Neuronal stem cell (in vitro differentiated cells): ENCODE results near the gene BROX. TPM values are rescaled to one million over a fixed set of nuclear protein-coding genes. Genes with fewer than 3 reads are reported as not detected.

Experiments
- DNase-seq: peaks from one replicate; pipeline ENCODE4 v3.0.0-alpha.2; 2013; ENCODE audit warnings: low spot score
- H2AFZ ChIP-seq: one replicate; pipeline ENCODE4 v1.6.1; 2013; ENCODE audit warnings: mild to moderate bottlenecking, low read length, inconsistent platforms
- H2AK5ac ChIP-seq: 2 replicates; pipeline ENCODE4 v1.6.1; 2013; ENCODE audit warnings: low read depth, mild to moderate bottlenecking, inconsistent platforms, low read length, moderate library complexity, mixed read lengths
- H2BK120ac ChIP-seq: 2 replicates; pipeline ENCODE4 v1.6.1; 2013; ENCODE audit warnings: low read depth, mild to moderate bottlenecking, inconsistent platforms, low read length, moderate library complexity, mixed read lengths
- H2BK12ac ChIP-seq: one replicate; pipeline ENCODE4 v1.6.1; 2013; ENCODE audit warnings: low read length, inconsistent platforms
- H2BK15ac ChIP-seq: 2 replicates; pipeline ENCODE4 v1.6.1; 2013; ENCODE audit warnings: mild to moderate bottlenecking, low read length, inconsistent platforms, mixed read lengths
- H2BK5ac ChIP-seq: one replicate; pipeline ENCODE4 v1.6.1; 2013; ENCODE audit warnings: inconsistent platforms, mild to moderate bottlenecking, low read length, moderate library complexity
- H3K14ac ChIP-seq: one replicate; pipeline ENCODE4 v1.6.1; 2013; ENCODE audit warnings: low read length, inconsistent platforms
- H3K18ac ChIP-seq: 2 replicates; pipeline ENCODE4 v1.6.1; 2013; ENCODE audit warnings: low read length, inconsistent platforms
- H3K23ac ChIP-seq: 2 replicates; pipeline ENCODE4 v1.6.1; 2013; ENCODE audit warnings: low read depth, mild to moderate bottlenecking, mixed read lengths, low read length, inconsistent platforms; ENCODE audit not compliant: poor library complexity
- H3K27ac ChIP-seq: replicated peaks from 3 replicates; pipeline ENCODE4 v1.5.1; 2013; ENCODE audit warnings: low read length, inconsistent platforms
- H3K27me3 ChIP-seq, 3 experiments: 2 replicates each; pipeline ENCODE4 v1.6.1; 2013; ENCODE audit warnings: low read length in 3 of 3, mild to moderate bottlenecking in 2 of 3, inconsistent platforms in 1 of 3, low read depth in 1 of 3, mixed read lengths in 1 of 3, moderate library complexity in 1 of 3; ENCODE audit not compliant: control insufficient read depth in 3 of 3, insufficient read depth in 3 of 3
- H3K36me3 ChIP-seq, 2 donors: replicated peaks in 1 of 2; 2 replicates each; pipeline ENCODE4 v1.6.1; 2013; ENCODE audit warnings: low read length in 2 of 2; ENCODE audit not compliant: control insufficient read depth in 2 of 2, insufficient read depth in 2 of 2
- H3K4ac ChIP-seq: 2 replicates; pipeline ENCODE4 v1.6.1; 2013; ENCODE audit warnings: inconsistent platforms, mild to moderate bottlenecking, low read length, moderate library complexity
- H3K4me1 ChIP-seq, 2 donors: 1 replicate in 1 of 2; 2 replicates in 1 of 2; pipeline ENCODE4 v1.6.1; 2013; ENCODE audit warnings: low read length in 2 of 2, low read depth in 1 of 2; ENCODE audit not compliant: control insufficient read depth in 2 of 2, insufficient read depth in 1 of 2
- H3K4me2 ChIP-seq: one replicate; pipeline ENCODE4 v1.6.1; 2013; ENCODE audit warnings: mild to moderate bottlenecking, low read length, inconsistent platforms; ENCODE audit not compliant: insufficient read depth, poor library complexity, severe bottlenecking
- H3K4me3 ChIP-seq, 2 donors: 2 replicates each; pipeline ENCODE4 v1.5.1; 2013; ENCODE audit warnings: low read length in 2 of 2, mild to moderate bottlenecking in 2 of 2, inconsistent platforms in 1 of 2, moderate library complexity in 1 of 2
- H3K79me1 ChIP-seq: one replicate; pipeline ENCODE4 v1.6.1; 2013; ENCODE audit warnings: low read depth, mild to moderate bottlenecking, inconsistent platforms, low read length, moderate library complexity
- H3K9ac ChIP-seq: one replicate; pipeline ENCODE4 v1.6.1; 2013; ENCODE audit warnings: mild to moderate bottlenecking, low read depth, low read length, inconsistent platforms; ENCODE audit not compliant: poor library complexity
- H3K9me3 ChIP-seq, 2 donors: replicated peaks in 1 of 2; 2 replicates each; pipeline versions ENCODE3 to v1.6.1; 2013; ENCODE audit warnings: low read length in 2 of 2, mild to moderate bottlenecking in 2 of 2, inconsistent platforms in 1 of 2, low read depth in 1 of 2, mixed read lengths in 1 of 2, moderate library complexity in 1 of 2; ENCODE audit not compliant: control insufficient read depth in 2 of 2, insufficient read depth in 1 of 2
- H4K8ac ChIP-seq: one replicate; pipeline ENCODE4 v1.6.1; 2013; ENCODE audit warnings: low read depth, mild to moderate bottlenecking, inconsistent platforms, low read length, moderate library complexity
- H4K91ac ChIP-seq: one replicate; pipeline ENCODE4 v1.6.1; 2013; ENCODE audit warnings: low read length, low read depth, mild to moderate bottlenecking, inconsistent platforms; ENCODE audit not compliant: poor library complexity
- WGBS, 2 donors: extraction: QIAGEN DNeasy Blood & Tissue Kit; methylation state at CpG; one replicate each; pipeline ENCODE4 v1.1.7; 2013; ENCODE audit warnings: missing lambda C conversion rate in 2 of 2, mixed read lengths in 1 of 2; ENCODE audit not compliant: insufficient read length in 2 of 2, insufficient replicate concordance in 1 of 2; ENCODE audit errors: extremely low coverage in 2 of 2; 5-methylcytosine and 5-hydroxymethylcytosine counted together
- polyA plus RNA-seq, 2 experiments: library from polyadenylated mRNA; stranded (reverse); fragments of 200-250 nt; gene quantifications; one replicate each; pipeline ENCODE4 v1.2.3, GENCODE V29; 2013

BROX gene, protein sequence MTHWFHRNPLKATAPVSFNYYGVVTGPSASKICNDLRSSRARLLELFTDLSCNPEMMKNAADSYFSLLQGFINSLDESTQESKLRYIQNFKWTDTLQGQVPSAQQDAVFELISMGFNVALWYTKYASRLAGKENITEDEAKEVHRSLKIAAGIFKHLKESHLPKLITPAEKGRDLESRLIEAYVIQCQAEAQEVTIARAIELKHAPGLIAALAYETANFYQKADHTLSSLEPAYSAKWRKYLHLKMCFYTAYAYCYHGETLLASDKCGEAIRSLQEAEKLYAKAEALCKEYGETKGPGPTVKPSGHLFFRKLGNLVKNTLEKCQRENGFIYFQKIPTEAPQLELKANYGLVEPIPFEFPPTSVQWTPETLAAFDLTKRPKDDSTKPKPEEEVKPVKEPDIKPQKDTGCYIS
- 17.0 TPM for polyA plus RNA-seq (2013, experiment 1 of 2)
- 18.2 TPM for polyA plus RNA-seq (2013, experiment 2 of 2)

DNA sequence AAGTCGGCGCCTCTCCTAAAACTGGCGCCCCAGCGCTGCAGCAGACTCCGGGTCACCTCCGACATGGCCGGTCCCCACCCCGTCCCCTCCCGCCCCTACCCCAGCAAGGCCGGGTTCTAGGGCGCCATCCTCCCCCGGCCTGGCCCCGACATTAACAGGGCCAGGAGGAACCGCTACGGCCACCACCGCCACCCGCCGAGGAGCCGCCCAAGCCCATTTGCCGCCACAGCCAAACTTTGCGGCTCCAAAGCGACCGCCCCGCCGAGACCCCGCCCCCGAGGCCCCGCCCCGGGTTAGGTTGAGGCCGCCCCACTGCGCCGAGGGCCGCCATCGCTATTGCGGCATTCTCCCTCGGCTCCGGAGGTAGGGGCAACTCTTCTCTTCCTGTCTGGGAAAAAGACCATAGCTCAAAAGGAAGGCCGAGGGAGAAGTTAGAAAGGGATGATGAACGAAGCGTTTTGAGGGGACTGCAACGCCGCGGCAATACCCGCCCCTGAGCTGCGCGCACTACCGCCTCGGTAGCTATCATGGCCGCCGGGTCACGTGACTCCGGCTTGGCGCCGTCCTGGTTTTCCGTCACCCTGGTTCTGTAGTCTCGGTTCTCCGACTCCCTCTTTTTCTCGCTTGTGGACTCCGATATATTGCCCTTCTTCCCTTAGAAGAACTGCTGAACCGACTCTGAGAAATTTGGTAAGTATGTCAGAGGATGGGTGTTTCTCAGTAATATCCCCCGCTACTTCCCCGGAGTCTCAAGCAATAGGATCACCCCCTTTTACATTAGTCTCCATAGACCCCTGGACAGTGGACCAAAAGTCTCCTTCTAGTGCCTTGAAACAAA is at the start of gene BROX, which contains the start of gene AIDA:
TSS of gene BROX (plus strand) at position 312 of the 838 bp plus-strand sequence. CDS start 3,136 bp downstream, outside the sequence.
TSS of gene AIDA (minus strand) at position 239 of the 838 bp plus-strand sequence. CDS start at position 65, 174 bp downstream.
- Histone ChIP-seq H4K91ac (no peak within 1 kb of the TSS), H3K18ac (peak within 1 kb of the TSS; percentile 92), H3K4me1 (peaks cover 0 to 5% of the 10 kb centered on the region in 2 donors), H2BK12ac (peak within 1 kb of the TSS; percentile 67), H3K9ac (peak within 1 kb of the TSS; percentile 93), H3K14ac (peak within 1 kb of the TSS; percentile 92), H2BK15ac (no peak within 1 kb of the TSS), H2AK5ac (peak within 1 kb of the TSS; percentile 42), H3K9me3 (no peaks in the 10 kb centered on the region), H3K4me2 (peak within 1 kb of the TSS; percentile 85), H3K79me1 (peaks cover 4% of the 10 kb centered on the region), H3K23ac (peak within 1 kb of the TSS; percentile 76), H2BK5ac (peak within 1 kb of the TSS; percentile 87), H3K27ac (peak within 1 kb of the TSS; percentile 76), H3K4me3 (peak within 1 kb of the TSS; percentile 97 to 98), H3K36me3 (peaks cover 2 to 22% of the 10 kb centered on the region in 2 donors), H3K4ac (no peak within 1 kb of the TSS), H2AFZ (peak within 1 kb of the TSS; percentile 99), H2BK120ac (no peak within 1 kb of the TSS), H4K8ac (no peak within 1 kb of the TSS), H3K27me3 (no peaks in the 10 kb centered on the region)
- peak; percentile 88 for DNase-seq
- no CpG with 5 or more reads among the region's 62 CpGs for WGBS, 2 donors

DNA sequence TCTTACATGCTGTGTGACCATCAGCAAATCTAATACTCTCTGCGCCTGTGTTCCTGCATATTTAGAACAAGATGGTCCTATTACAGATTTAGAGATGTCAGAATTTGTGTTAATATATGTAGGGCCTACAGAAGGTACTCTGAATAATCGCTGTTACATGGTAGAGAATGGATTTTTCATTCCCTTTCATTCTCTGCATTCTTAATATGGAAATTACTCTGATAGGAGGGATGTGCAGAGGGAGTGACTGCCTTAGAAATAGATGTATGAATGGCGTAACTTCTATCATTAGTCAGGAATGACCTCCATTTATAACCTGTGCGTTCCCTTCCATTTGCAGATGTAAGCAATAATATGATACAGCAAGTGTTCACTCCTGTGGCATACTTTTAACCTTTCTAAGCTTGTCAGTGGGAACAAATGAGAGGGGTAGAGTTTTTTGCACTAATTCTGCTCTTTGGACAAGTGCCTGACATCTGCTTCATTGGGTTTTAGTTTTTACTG is 48.9 kb upstream of the BROX start:
- Histone ChIP-seq H3K4me2 (no peak overlapping the region), H2BK5ac (no peak overlapping the region), H2AK5ac (no peak overlapping the region), H3K4me3 (no peak overlapping the region), H2AFZ (no peak overlapping the region), H3K27ac (no peak overlapping the region), H3K36me3 (peaks cover 34 to 94% of the 10 kb centered on the region in 2 donors), H3K18ac (no peak overlapping the region), H3K4me1 (no peaks in the 10 kb centered on the region), H3K79me1 (no peaks in the 10 kb centered on the region), H4K8ac (no peak overlapping the region), H3K27me3 (no peaks in the 10 kb centered on the region), H3K9ac (no peak overlapping the region), H2BK12ac (no peak overlapping the region), H2BK15ac (no peak overlapping the region), H3K14ac (no peak overlapping the region), H3K9me3 (no peaks in the 10 kb centered on the region), H4K91ac (no peak overlapping the region), H3K4ac (no peak overlapping the region), H3K23ac (no peak overlapping the region), H2BK120ac (no peak overlapping the region)
- DNase-seq, result no peak
- WGBS, 2 donors, result no CpG with 5 or more reads among the region's 4 CpGs

DNA sequence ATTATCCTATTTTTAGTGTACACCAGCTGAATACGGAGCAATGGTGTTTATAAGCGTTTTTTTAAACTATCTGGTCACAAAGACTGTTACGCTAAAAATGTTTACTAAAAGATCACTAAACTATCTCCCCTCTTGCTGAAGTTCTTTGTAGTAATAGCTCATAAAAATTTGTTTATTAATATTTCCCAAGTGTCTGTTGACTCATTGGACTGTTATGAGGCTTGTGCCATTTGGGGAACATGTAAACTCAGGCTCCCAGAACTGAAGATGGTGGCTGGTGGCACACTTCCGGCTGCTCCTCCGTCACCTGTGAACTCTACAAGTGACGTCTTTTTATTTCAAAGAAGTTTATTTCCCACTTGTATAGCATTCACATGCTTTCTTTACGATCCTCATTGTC is 46.4 kb upstream of the BROX start:
- Histone ChIP-seq H2BK120ac (no peak overlapping the region), H2AFZ (no peak overlapping the region), H4K91ac (no peak overlapping the region), H3K4ac (no peak overlapping the region), H3K23ac (no peak overlapping the region), H3K4me2 (no peak overlapping the region), H4K8ac (no peak overlapping the region), H3K4me3 (no peak overlapping the region), H3K9me3 (no peaks in the 10 kb centered on the region), H3K27me3 (no peaks in the 10 kb centered on the region), H2BK15ac (no peak overlapping the region), H3K27ac (no peak overlapping the region), H2BK12ac (no peak overlapping the region), H3K18ac (no peak overlapping the region), H3K14ac (no peak overlapping the region), H3K4me1 (no peaks in the 10 kb centered on the region), H2AK5ac (no peak overlapping the region), H3K79me1 (no peaks in the 10 kb centered on the region), H3K36me3 (peaks cover 29 to 82% of the 10 kb centered on the region in 2 donors), H3K9ac (no peak overlapping the region), H2BK5ac (no peak overlapping the region)
- WGBS, 2 donors, result no CpG with 5 or more reads among the region's 7 CpGs
- no peak for DNase-seq
